Astrocyte (in vitro differentiated cells and primary cell): ENCODE results near the gene ASIC3.

Experiments used
- EZH2 ChIP-seq: IDR thresholded peaks from 2 replicates; pipeline ENCODE4 v1.6.1; 2012; ENCODE audit warnings: mild to moderate bottlenecking, low read length, inconsistent platforms; ENCODE audit not compliant: insufficient read depth
- TF ChIP-seq, protein P1 (sequence below): IDR thresholded peaks from 2 replicates; pipeline ENCODE4 v1.5.1; 2011; ENCODE audit warnings: low read depth, mild to moderate bottlenecking, inconsistent platforms, low read length, moderate library complexity; ENCODE audit not compliant: insufficient read depth

GRCh38 chr7:151015967-151016366 lies 32.4 kb upstream of the ASIC3 start:
- TF ChIP-seq, protein P1, sequence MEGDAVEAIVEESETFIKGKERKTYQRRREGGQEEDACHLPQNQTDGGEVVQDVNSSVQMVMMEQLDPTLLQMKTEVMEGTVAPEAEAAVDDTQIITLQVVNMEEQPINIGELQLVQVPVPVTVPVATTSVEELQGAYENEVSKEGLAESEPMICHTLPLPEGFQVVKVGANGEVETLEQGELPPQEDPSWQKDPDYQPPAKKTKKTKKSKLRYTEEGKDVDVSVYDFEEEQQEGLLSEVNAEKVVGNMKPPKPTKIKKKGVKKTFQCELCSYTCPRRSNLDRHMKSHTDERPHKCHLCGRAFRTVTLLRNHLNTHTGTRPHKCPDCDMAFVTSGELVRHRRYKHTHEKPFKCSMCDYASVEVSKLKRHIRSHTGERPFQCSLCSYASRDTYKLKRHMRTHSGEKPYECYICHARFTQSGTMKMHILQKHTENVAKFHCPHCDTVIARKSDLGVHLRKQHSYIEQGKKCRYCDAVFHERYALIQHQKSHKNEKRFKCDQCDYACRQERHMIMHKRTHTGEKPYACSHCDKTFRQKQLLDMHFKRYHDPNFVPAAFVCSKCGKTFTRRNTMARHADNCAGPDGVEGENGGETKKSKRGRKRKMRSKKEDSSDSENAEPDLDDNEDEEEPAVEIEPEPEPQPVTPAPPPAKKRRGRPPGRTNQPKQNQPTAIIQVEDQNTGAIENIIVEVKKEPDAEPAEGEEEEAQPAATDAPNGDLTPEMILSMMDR = no peak
- TF ChIP-seq EZH2 = no peak
